ENCODE results near the gene LHFPL2. TPM values are rescaled to one million over a fixed set of nuclear protein-coding genes. Genes with fewer than 3 reads are reported as not detected.

The LHFPL2 gene
- total RNA-seq, 1 experiment from 2014 or later = 43.6 TPM

DNA sequence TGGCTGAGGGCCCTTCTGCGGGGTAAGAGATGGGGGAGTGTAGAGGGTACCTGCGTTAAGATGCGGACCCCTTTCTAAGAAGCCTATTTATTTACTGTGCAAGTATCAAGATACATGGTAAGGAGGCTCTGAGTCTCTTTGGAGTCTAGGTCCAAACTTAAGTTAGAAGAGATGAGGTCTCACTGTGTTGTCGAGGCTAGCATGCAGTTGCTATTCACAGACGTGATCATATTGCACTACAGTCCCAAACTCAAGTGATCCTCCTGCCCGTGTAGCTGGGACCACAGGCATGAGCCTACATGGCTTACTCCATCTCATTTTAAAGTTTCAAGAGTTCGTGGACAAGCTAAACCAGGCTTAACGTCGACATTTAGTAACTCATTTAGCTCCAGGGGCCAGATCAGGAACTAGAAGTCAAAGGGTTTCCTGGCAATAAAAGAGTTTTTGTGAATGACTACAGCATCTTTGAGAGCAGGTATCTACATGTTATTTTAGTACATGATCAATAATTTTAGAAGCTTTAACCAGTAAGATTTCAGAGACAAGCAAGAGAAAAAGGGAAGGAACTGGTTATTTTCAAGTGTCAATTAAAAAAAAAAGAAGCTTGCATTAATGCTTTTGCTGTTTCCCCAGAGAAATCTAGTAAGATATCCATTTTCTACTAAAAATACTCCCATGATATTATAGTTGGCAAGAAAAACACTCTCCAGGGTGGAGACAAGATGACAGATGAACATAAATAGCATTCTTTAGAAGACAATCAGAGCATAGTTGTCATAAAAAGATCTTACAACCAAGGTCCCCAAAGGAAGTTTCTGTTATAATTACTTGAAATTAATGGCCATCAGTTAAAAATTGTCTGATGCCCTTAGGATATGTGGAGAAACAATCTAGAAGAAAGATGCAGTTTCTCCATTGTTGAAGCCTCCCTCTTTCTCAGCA lies 146.9 kb downstream of the LHFPL2 start:
- TF ChIP-seq, protein P1, sequence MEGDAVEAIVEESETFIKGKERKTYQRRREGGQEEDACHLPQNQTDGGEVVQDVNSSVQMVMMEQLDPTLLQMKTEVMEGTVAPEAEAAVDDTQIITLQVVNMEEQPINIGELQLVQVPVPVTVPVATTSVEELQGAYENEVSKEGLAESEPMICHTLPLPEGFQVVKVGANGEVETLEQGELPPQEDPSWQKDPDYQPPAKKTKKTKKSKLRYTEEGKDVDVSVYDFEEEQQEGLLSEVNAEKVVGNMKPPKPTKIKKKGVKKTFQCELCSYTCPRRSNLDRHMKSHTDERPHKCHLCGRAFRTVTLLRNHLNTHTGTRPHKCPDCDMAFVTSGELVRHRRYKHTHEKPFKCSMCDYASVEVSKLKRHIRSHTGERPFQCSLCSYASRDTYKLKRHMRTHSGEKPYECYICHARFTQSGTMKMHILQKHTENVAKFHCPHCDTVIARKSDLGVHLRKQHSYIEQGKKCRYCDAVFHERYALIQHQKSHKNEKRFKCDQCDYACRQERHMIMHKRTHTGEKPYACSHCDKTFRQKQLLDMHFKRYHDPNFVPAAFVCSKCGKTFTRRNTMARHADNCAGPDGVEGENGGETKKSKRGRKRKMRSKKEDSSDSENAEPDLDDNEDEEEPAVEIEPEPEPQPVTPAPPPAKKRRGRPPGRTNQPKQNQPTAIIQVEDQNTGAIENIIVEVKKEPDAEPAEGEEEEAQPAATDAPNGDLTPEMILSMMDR (IDR thresholded peaks at IDR 0.05; ENCODE audit: unreplicated experiment) = no peak
- peaks cover 83% of the 10 kb centered on the region for H3K4me1 Mint-ChIP-seq (ENCODE audit: low read depth, unreplicated experiment)
- no peak overlapping the region for H3K4me3 Mint-ChIP-seq (ENCODE audit: low read depth, unreplicated experiment)
- no peak overlapping the region for H3K27ac Mint-ChIP-seq (ENCODE audit: unreplicated experiment)
- DNase-seq = no peak
- H3K36me3 Mint-ChIP-seq (ENCODE audit: insufficient read depth, unreplicated experiment) = peaks cover 10% of the 10 kb centered on the region
- BruUV-seq (replicated peaks) = no TSS peak
- CTCF ChIA-PET = interaction anchor here (0.5 kb wide), 1 partner anchor 165 kb away, joined by 7 read pairs; no protein-coding TSS in a partner anchor
- no peaks in the 10 kb centered on the region for H3K9me3 Mint-ChIP-seq (ENCODE audit: low read depth, unreplicated experiment)
- intact Hi-C loops (cut with micrococcal nuclease; ENCODE audit: unreplicated experiment) = no loop called here
- no peaks in the 10 kb centered on the region for H3K27me3 Mint-ChIP-seq (ENCODE audit: unreplicated experiment)

DNA sequence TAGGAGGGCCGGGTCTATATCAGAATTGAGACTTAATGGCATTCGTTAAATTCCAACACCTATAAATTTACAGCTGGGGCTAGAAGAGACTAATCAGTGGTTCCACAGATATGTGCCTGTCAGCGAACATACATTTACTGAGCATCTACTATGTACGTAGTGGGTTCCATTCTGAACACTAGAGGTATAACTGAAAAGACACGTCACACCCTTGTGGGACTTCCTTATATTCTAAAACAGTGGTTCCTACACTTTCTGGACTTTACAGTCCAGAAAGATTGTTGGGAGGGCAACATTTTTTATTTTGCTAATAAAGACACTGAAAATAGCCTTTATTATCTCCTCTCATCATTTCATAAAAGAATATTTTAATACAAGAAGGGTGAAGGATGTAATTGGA lies 147.7 kb downstream of the LHFPL2 start:
- Mint-ChIP-seq H3K27ac (ENCODE audit: unreplicated experiment) (no peak overlapping the region), H3K36me3 (ENCODE audit: insufficient read depth, unreplicated experiment) (peaks cover 13% of the 10 kb centered on the region), H3K27me3 (ENCODE audit: unreplicated experiment) (no peaks in the 10 kb centered on the region), H3K9me3 (ENCODE audit: low read depth, unreplicated experiment) (no peaks in the 10 kb centered on the region), H3K4me1 (ENCODE audit: low read depth, unreplicated experiment) (peaks cover 84% of the 10 kb centered on the region), H3K4me3 (ENCODE audit: low read depth, unreplicated experiment) (no peak overlapping the region)
- BruUV-seq (replicated peaks) = no TSS peak
- intact Hi-C loops (cut with micrococcal nuclease; ENCODE audit: unreplicated experiment) = no loop called here
- TF ChIP-seq, protein P1 (IDR thresholded peaks at IDR 0.05; ENCODE audit: unreplicated experiment) = no peak
- CTCF ChIA-PET = no interaction called here
- DNase-seq = no peak

DNA sequence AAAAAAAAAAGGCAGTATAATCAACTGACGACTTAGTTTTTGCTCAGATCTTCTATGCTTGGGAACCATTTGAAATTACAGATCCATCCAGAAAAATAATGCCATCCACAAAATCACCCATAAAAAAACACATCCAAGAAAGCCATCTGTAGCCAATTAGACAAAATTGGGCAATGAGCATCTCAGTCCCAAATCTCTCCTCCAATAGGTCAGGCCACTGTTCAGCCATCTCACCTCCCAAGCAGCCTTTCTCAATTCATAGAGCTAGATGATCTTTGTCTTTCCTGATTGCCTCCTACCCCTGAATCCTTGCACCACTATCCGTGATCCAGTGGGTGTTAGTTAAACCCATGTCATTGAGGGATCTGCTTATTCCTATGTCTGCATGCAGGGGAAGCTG lies 148.5 kb downstream of the LHFPL2 start:
- no peaks in the 10 kb centered on the region for H3K9me3 Mint-ChIP-seq (ENCODE audit: low read depth, unreplicated experiment)
- TF ChIP-seq, protein P1 (IDR thresholded peaks at IDR 0.05; ENCODE audit: unreplicated experiment) = no peak
- H3K36me3 Mint-ChIP-seq (ENCODE audit: insufficient read depth, unreplicated experiment) = peaks cover 18% of the 10 kb centered on the region
- no TSS peak for BruUV-seq (replicated peaks)
- H3K27ac Mint-ChIP-seq (ENCODE audit: unreplicated experiment) = no peak overlapping the region
- H3K27me3 Mint-ChIP-seq (ENCODE audit: unreplicated experiment) = no peaks in the 10 kb centered on the region
- CTCF ChIA-PET = no interaction called here
- no peak overlapping the region for H3K4me3 Mint-ChIP-seq (ENCODE audit: low read depth, unreplicated experiment)
- DNase-seq = no peak
- peaks cover 84% of the 10 kb centered on the region for H3K4me1 Mint-ChIP-seq (ENCODE audit: low read depth, unreplicated experiment)
- intact Hi-C loops (cut with micrococcal nuclease; ENCODE audit: unreplicated experiment) = no loop called here

DNA sequence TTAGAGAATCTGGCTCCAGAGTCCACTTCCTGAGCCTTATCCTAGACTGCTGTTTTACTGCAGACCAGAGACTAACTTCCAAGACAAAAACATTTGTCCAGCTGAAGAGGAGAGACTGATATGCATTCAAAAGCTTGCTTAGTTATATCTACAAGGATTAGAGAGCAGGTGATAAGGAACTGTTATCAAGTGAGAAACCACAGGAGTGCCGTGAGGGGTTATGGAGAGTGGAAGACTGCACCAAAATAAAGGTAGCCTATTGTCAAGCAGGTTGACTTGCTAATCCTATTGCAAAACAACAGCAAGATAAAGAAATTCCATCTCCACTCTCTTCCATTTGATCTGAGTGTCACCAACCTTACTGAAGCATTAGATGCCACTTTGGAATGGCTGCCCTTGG lies 149.1 kb downstream of the LHFPL2 start:
- CTCF ChIA-PET = no interaction called here
- Mint-ChIP-seq H3K4me1 (ENCODE audit: low read depth, unreplicated experiment) (peaks cover 79% of the 10 kb centered on the region), H3K9me3 (ENCODE audit: low read depth, unreplicated experiment) (no peaks in the 10 kb centered on the region), H3K27me3 (ENCODE audit: unreplicated experiment) (no peaks in the 10 kb centered on the region), H3K27ac (ENCODE audit: unreplicated experiment) (no peak overlapping the region), H3K4me3 (ENCODE audit: low read depth, unreplicated experiment) (no peak overlapping the region), H3K36me3 (ENCODE audit: insufficient read depth, unreplicated experiment) (peaks cover 13% of the 10 kb centered on the region)
- intact Hi-C loops (cut with micrococcal nuclease; ENCODE audit: unreplicated experiment) = no loop called here
- no TSS peak for BruUV-seq (replicated peaks)
- TF ChIP-seq, protein P1 (IDR thresholded peaks at IDR 0.05; ENCODE audit: unreplicated experiment) = no peak
- DNase-seq = no peak

Data from Calu3 (cell line).